Measurements from ENCODE around the gene DHDH. TPM values are rescaled to one million over a fixed set of nuclear protein-coding genes. Genes with fewer than 3 reads are reported as not detected.

DHDH gene
- total and polyA plus RNA-seq, 2 of the 13 experiments (the other 11 are each of a cell fraction or from before 2014, with no cell fraction given) = 0.13 to 0.91 TPM

DNA sequence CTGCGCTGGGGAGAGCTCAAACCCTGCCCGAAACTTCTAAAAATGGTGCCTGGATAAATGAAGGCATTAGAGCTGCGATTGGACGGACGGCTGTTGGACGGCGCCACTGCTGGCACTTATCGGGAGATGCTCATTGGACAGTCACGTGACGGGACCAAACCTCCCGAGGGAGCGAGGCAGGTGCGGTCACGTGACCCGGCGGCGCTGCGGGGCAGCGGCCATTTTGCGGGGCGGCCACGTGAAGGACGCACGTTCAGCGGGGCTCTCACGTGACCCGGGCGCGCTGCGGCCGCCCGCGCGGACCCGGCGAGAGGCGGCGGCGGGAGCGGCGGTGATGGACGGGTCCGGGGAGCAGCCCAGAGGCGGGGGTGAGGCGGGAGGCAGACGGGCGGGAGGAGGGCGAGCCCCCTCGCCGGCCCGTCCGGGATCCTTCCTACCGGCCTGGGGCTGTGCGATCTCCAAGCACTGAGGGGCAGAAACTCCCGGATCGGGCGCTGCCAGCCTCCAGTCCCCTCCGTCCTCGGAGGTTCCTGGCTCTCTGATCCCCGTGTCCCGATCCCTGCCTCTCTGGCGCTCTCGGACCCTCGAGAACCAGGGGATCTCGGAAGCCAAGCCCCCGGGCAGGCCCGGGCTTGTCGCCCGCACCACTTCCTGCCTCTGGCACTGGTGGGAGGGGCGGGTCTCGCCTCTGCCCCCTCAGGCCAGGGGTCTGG is 21.3 kb downstream of the DHDH start, which contains the start of gene BAX (continued):
- TF ChIP-seq, protein P1, sequence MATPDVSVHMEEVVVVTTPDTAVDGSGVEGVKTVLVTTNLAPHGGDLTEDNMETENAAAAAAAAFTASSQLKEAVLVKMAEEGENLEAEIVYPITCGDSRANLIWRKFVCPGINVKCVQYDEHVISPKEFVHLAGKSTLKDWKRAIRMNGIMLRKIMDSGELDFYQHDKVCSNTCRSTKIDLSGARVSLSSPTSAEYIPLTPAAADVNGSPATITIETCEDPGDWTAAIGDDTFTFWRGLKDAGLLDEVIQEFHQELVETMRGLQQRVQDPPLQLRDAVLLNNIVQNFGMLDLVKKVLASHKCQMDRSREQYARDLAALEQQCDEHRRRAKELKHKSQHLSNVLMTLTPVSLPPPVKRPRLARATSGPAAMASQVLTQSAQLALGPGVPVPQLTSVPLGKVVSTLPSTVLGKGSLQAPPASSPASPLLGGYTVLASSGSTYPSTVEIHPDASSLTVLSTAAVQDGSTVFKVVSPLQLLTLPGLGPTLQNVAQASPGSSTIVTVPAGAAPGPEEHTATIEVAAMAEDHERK (CRISPR knock-in tag; IDR thresholded peaks at IDR 0.05; ENCODE audit: low read depth) = peak; percentile 95
- 0 out of 2 replicates have a peak, but pooled peaks have one; percentile 41 for TF ChIP-seq ZNF20 (CRISPR knock-in tag; IDR thresholded peaks at IDR 0.05)
- TF ChIP-seq XRCC5 (optimal IDR thresholded peaks at IDR 0.05; ENCODE audit: low read length) = no peak
- no peak for TF ChIP-seq GLI4 (CRISPR knock-in tag; IDR thresholded peaks at IDR 0.05; ENCODE audit: borderline replicate concordance)
- peak; percentile 53; the same call in 1 of the 2 replicates for TF ChIP-seq FLYWCH1 (CRISPR knock-in tag; IDR thresholded peaks at IDR 0.05)
- 0 out of 2 replicates have a peak, but pooled peaks have one; percentile 30 for TF ChIP-seq ZNF703 (CRISPR knock-in tag; IDR thresholded peaks at IDR 0.05; ENCODE audit: borderline replicate concordance)
- TF ChIP-seq, protein P2, sequence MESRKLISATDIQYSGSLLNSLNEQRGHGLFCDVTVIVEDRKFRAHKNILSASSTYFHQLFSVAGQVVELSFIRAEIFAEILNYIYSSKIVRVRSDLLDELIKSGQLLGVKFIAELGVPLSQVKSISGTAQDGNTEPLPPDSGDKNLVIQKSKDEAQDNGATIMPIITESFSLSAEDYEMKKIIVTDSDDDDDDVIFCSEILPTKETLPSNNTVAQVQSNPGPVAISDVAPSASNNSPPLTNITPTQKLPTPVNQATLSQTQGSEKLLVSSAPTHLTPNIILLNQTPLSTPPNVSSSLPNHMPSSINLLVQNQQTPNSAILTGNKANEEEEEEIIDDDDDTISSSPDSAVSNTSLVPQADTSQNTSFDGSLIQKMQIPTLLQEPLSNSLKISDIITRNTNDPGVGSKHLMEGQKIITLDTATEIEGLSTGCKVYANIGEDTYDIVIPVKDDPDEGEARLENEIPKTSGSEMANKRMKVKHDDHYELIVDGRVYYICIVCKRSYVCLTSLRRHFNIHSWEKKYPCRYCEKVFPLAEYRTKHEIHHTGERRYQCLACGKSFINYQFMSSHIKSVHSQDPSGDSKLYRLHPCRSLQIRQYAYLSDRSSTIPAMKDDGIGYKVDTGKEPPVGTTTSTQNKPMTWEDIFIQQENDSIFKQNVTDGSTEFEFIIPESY (CRISPR knock-in tag; IDR thresholded peaks at IDR 0.05) = peak; percentile 20; the same call in 1 of the 2 replicates
- no peak for TF ChIP-seq CEBPB (IDR thresholded peaks at IDR 0.05; ENCODE audit: borderline replicate concordance, low read depth, low read length)
- TF ChIP-seq ZFP41 (CRISPR knock-in tag; IDR thresholded peaks at IDR 0.05; ENCODE audit: borderline replicate concordance) = peak; percentile 70; the same call in 1 of the 2 replicates
- TF ChIP-seq TBL1XR1 (IDR thresholded peaks at IDR 0.05; ENCODE audit: borderline replicate concordance, low read length, partially characterized antibody) = peak; percentile 87
- TF ChIP-seq KLF6 (CRISPR knock-in tag; IDR thresholded peaks at IDR 0.05) = peak; percentile 64; the same call in 1 of the 2 replicates
- TF ChIP-seq ZNF17 (CRISPR knock-in tag; IDR thresholded peaks at IDR 0.05) = no peak
- TF ChIP-seq, protein P3, sequence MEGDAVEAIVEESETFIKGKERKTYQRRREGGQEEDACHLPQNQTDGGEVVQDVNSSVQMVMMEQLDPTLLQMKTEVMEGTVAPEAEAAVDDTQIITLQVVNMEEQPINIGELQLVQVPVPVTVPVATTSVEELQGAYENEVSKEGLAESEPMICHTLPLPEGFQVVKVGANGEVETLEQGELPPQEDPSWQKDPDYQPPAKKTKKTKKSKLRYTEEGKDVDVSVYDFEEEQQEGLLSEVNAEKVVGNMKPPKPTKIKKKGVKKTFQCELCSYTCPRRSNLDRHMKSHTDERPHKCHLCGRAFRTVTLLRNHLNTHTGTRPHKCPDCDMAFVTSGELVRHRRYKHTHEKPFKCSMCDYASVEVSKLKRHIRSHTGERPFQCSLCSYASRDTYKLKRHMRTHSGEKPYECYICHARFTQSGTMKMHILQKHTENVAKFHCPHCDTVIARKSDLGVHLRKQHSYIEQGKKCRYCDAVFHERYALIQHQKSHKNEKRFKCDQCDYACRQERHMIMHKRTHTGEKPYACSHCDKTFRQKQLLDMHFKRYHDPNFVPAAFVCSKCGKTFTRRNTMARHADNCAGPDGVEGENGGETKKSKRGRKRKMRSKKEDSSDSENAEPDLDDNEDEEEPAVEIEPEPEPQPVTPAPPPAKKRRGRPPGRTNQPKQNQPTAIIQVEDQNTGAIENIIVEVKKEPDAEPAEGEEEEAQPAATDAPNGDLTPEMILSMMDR (CRISPR knock-in tag; IDR thresholded peaks at IDR 0.05) = peak; percentile 47
- peak; percentile 50; the same call in 1 of the 2 replicates for TF ChIP-seq ZSCAN12 (CRISPR knock-in tag; IDR thresholded peaks at IDR 0.05)
- TF ChIP-seq, protein P4, sequence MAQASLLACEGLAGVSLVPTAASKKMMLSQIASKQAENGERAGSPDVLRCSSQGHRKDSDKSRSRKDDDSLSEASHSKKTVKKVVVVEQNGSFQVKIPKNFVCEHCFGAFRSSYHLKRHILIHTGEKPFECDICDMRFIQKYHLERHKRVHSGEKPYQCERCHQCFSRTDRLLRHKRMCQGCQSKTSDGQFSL (CRISPR knock-in tag; IDR thresholded peaks at IDR 0.05) = no peak
- no peak for TF ChIP-seq ZNF577 (CRISPR knock-in tag; IDR thresholded peaks at IDR 0.05; ENCODE audit: borderline replicate concordance, low read depth)
- no peak for TF ChIP-seq ZNF672 (CRISPR knock-in tag; IDR thresholded peaks at IDR 0.05)
- TF ChIP-seq, protein P5, sequence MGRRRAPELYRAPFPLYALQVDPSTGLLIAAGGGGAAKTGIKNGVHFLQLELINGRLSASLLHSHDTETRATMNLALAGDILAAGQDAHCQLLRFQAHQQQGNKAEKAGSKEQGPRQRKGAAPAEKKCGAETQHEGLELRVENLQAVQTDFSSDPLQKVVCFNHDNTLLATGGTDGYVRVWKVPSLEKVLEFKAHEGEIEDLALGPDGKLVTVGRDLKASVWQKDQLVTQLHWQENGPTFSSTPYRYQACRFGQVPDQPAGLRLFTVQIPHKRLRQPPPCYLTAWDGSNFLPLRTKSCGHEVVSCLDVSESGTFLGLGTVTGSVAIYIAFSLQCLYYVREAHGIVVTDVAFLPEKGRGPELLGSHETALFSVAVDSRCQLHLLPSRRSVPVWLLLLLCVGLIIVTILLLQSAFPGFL (CRISPR knock-in tag; IDR thresholded peaks at IDR 0.05) = no peak
- TF ChIP-seq IKZF4 (CRISPR knock-in tag; IDR thresholded peaks at IDR 0.05; ENCODE audit: borderline replicate concordance, low read depth, not compliant biosample characterization) = peak; percentile 72
- TF ChIP-seq, protein P6, sequence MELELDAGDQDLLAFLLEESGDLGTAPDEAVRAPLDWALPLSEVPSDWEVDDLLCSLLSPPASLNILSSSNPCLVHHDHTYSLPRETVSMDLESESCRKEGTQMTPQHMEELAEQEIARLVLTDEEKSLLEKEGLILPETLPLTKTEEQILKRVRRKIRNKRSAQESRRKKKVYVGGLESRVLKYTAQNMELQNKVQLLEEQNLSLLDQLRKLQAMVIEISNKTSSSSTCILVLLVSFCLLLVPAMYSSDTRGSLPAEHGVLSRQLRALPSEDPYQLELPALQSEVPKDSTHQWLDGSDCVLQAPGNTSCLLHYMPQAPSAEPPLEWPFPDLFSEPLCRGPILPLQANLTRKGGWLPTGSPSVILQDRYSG (CRISPR knock-in tag; IDR thresholded peaks at IDR 0.05) = no peak
- no peak for TF ChIP-seq TGIF2 (CRISPR knock-in tag; IDR thresholded peaks at IDR 0.05)
